PC-3 (cell line): Measurements from ENCODE around the gene MYOCD.

Experiments
- EZH2 ChIP-seq: fragments of 300-600 bp; sonication (generic); IDR thresholded peaks from one replicate; pipeline ENCODE4 v1.6.1; 2017; ENCODE audit warnings: antibody characterized with exemption, mild to moderate bottlenecking, low read length; ENCODE audit not compliant: unreplicated experiment
- EZH2phosphoT487 ChIP-seq: fragments of 300-600 bp; sonication (generic); IDR thresholded peaks from 2 replicates; pipeline ENCODE4 v1.6.1; 2018; ENCODE audit warnings: mild to moderate bottlenecking, antibody characterized with exemption, low read length, borderline replicate concordance
- TF ChIP-seq, protein P1 (sequence below): fragments of 300-600 bp; sonication (generic); conservative IDR thresholded peaks from 2 replicates; pipeline ENCODE4 v1.5.1; 2017; ENCODE audit warnings: antibody characterized with exemption, low read depth, mild to moderate bottlenecking, low read length

- TF ChIP-seq, protein P1, sequence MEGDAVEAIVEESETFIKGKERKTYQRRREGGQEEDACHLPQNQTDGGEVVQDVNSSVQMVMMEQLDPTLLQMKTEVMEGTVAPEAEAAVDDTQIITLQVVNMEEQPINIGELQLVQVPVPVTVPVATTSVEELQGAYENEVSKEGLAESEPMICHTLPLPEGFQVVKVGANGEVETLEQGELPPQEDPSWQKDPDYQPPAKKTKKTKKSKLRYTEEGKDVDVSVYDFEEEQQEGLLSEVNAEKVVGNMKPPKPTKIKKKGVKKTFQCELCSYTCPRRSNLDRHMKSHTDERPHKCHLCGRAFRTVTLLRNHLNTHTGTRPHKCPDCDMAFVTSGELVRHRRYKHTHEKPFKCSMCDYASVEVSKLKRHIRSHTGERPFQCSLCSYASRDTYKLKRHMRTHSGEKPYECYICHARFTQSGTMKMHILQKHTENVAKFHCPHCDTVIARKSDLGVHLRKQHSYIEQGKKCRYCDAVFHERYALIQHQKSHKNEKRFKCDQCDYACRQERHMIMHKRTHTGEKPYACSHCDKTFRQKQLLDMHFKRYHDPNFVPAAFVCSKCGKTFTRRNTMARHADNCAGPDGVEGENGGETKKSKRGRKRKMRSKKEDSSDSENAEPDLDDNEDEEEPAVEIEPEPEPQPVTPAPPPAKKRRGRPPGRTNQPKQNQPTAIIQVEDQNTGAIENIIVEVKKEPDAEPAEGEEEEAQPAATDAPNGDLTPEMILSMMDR = no peak
- TF ChIP-seq EZH2 = no peak
- no peak for TF ChIP-seq EZH2phosphoT487
These were observed 30.8 kb upstream of the MYOCD start for GRCh38 chr17:12634789-12635414.
